GM12891 (cell line): ENCODE results near the gene WT1.

ENCODE experiments used
- POLR2A ChIP-seq: IDR thresholded peaks from 2 replicates; pipeline ENCODE4 v1.6.1; 2011; ENCODE audit warnings: low read depth, low read length, control low read depth
- POLR2AphosphoS5 ChIP-seq: IDR thresholded peaks from 2 replicates; pipeline ENCODE4 v1.6.1; 2011; ENCODE audit warnings: low read depth, low read length, control low read depth
- POU2F2 ChIP-seq: IDR thresholded peaks from 2 replicates; pipeline ENCODE4 v1.6.1; 2011; ENCODE audit warnings: low read depth, mild to moderate bottlenecking, control low read depth, low read length, moderate library complexity
- SPI1 ChIP-seq: IDR thresholded peaks from 2 replicates; pipeline ENCODE4 v1.6.1; 2011; ENCODE audit warnings: low read depth, low read length, control low read depth
- TAF1 ChIP-seq: IDR thresholded peaks from 2 replicates; pipeline ENCODE4 v1.6.1; 2011; ENCODE audit warnings: low read depth, low read length, control low read depth

DNA sequence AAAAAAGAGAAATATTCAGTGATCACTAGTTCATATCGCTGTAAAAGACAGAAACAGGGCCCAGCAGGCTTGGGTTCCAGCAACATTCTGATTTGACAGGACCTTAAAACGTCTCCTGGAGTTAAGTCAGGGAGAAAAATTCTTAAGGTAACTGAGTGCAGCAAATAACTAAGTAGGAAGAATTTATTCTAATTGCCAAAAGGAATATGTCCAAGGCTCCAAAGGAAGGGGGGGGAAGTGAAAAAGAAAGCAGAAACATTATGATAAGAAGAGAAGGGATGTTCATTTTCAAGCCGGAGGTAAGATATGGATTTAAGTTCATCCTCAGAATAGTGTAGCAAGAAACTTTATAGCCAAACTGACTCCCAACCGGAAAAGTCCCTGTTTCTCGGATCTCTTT lies 90.4 kb downstream of the WT1 start:
- TF ChIP-seq POLR2A (no peak), POLR2AphosphoS5 (no peak), SPI1 (no peak), POU2F2 (no peak), TAF1 (no peak)
